GM21367 (cell line): ENCODE measurements around the gene GCLM.
"Not testable (repeated sequence)": the region's sequence is repeated elsewhere in the genome, so short reads cannot be mapped to it uniquely, and the experiment has no call there.

ENCODE experiments used
- ATAC-seq: cut with Tn5 transposase; IDR thresholded peaks from one replicate; pipeline ENCODE4 v1.9.1; 2021; ENCODE audit not compliant: unreplicated experiment

Gene GCLM

GRCh38 chr1:93909146-93910050, at the start of gene GCLM:
TSS of gene GCLM (minus strand) at chr1:93909430. CDS start at chr1:93909163, 267 bp downstream.
- ATAC-seq = peak; percentile 92

GRCh38 chr1:93958726-93959100, 49.5 kb upstream of the GCLM start:
- no peak for ATAC-seq

- ATAC-seq = no peak
Measured at GRCh38 chr1:93958032-93958725, 48.9 kb upstream of the GCLM start.

GRCh38 chr1:93955765-93956164, 46.5 kb upstream of the GCLM start:
- ATAC-seq = no peak

- ATAC-seq = not testable (repeated sequence)
Measured at GRCh38 chr1:93947002-93947686, 37.9 kb upstream of the GCLM start.

- ATAC-seq = no peak
Measured at GRCh38 chr1:93938461-93939145, 29.4 kb upstream of the GCLM start.

- no peak for ATAC-seq
Measured at GRCh38 chr1:93937997-93938396, 28.8 kb upstream of the GCLM start.

GRCh38 chr1:93925206-93925605, 16.0 kb upstream of the GCLM start:
- ATAC-seq = no peak

- no peak for ATAC-seq
Measured at GRCh38 chr1:93919780-93920179, 10.6 kb upstream of the GCLM start.

- no peak for ATAC-seq
Measured at GRCh38 chr1:93917302-93917701, 8.1 kb upstream of the GCLM start.

GRCh38 chr1:93910880-93911279, 1.6 kb upstream of the GCLM start:
- ATAC-seq = not testable (repeated sequence)

GRCh38 chr1:93910305-93910704, 1.1 kb upstream of the GCLM start:
- no peak for ATAC-seq

GRCh38 chr1:93908394-93909145, 660 bp downstream of the GCLM start:
- ATAC-seq = peak; percentile 44

- no peak for ATAC-seq
Measured at GRCh38 chr1:93907718-93908117, 1.5 kb downstream of the GCLM start.

- no peak for ATAC-seq
Measured at GRCh38 chr1:93906480-93906879, 2.8 kb downstream of the GCLM start.

- ATAC-seq = no peak
Measured at GRCh38 chr1:93905734-93906133, 3.5 kb downstream of the GCLM start.

- no peak for ATAC-seq
Measured at GRCh38 chr1:93905051-93905450, 4.2 kb downstream of the GCLM start.

- no peak for ATAC-seq
Measured at GRCh38 chr1:93904228-93904627, 5.0 kb downstream of the GCLM start.

GRCh38 chr1:93900723-93901504, 8.3 kb downstream of the GCLM start:
- ATAC-seq = no peak
